GM19240 (cell line): ENCODE measurements around the gene DYNC2LI1.
"Not testable (repeated sequence)": the region's sequence is repeated elsewhere in the genome, so short reads cannot be mapped to it uniquely, and the experiment has no call there.

Experiments used
- DNase-seq: peaks from one replicate; pipeline ENCODE4 v3.0.0; 2011; ENCODE audit warnings: low spot score; ENCODE audit not compliant: insufficient read length

The DYNC2LI1 gene

DNA sequence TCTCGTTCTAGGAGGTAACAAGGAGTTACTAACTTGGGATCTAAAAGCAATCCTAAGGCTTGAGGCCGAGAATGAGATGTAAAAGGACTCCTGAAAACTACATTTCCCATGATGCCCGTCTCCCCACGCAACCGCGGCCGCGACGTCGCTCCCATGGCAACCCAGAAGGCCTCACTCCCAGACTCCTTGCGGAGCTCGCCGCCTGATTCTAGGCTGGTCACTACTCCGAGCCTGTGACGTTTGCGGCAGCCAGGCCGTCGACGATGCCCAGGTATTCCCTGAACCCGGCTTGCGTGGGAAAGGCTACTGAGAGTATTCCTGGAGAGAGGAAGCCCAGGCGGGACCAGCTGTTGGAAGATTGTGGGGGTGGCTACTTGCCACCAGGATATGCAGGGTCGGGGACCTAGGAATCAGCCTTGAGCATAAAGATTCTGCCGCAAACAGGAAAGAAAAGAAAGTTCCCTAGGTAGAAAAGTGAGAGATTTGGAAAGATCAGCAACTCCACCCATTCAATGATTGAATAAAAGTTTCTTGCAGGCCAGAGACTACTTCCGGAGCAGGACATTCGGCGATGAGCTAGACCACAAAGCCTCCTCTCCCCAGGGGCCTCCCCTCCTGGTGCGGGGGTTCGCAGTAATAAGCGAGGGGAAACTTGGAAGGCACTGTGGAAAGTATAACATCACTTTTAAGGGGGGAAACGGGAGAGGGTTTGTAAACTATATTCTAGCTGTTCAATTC, at the start of gene DYNC2LI1:
DYNC2LI1 (plus strand) TSS at position 164 of the 738 bp plus-strand sequence; CDS start at position 264, 100 bp downstream.
- peak; percentile 93 for DNase-seq

GRCh38 chr2:43724728-43725526, 48.9 kb upstream of the DYNC2LI1 start:
- DNase-seq, result no peak

- no peak for DNase-seq
Observed at GRCh38 chr2:43725711-43726246, 48.1 kb upstream of the DYNC2LI1 start.

- DNase-seq, result not testable (repeated sequence)
Observed at GRCh38 chr2:43726961-43727633, 46.7 kb upstream of the DYNC2LI1 start.

DNA sequence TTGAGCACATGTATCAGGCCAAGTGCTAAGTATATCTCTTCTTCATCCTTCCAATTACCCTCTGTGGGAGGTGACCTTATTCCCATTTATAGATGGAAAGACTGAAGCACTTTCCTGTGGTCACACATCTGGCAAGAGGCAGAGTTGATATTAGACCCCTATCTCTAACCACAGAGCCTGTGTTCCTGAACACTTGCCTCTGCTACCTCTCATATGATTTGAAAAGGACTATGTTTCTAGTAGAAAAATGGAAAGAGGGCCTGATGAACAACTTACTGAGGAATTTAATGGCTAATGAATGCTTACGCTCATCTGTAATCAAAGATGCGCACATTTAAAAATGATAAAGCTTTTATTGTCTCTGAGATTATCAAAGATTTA, 46.2 kb upstream of the DYNC2LI1 start:
- DNase-seq, result no peak

DNA sequence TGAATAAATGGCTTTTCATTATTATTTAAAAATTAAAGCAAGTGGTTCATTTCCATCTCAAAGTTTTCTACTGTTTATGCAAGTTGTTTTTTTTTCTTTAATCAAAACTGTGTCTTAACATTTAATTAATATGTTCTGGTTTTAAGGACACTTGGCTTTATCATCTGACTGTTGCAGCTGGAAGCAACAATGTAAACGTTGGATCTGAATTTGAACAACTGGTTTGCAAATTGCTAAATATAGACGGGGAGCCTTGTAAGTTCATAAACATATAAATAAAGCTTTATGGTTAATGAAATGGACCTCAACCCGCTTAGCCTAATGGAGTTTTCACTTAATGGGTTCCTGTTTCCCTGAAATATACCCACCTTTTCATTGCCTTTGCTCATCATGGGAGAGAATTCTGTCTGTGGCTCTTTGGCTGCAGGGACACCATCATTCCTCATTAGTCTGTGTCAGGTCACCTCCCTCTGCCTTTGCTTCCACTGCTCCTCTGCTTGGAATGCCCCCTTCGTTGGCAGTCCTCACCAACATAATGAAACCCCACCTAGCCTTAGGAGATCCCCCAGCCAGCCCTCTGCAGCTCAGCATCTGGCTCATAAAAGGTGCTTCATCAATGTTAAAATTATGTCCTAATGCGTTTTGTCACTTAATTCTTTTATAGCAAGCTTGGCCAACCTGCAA, 44.2 kb upstream of the DYNC2LI1 start:
- DNase-seq, result no peak

- DNase-seq, result no peak
Observed at GRCh38 chr2:43731211-43731610, 42.6 kb upstream of the DYNC2LI1 start.

DNA sequence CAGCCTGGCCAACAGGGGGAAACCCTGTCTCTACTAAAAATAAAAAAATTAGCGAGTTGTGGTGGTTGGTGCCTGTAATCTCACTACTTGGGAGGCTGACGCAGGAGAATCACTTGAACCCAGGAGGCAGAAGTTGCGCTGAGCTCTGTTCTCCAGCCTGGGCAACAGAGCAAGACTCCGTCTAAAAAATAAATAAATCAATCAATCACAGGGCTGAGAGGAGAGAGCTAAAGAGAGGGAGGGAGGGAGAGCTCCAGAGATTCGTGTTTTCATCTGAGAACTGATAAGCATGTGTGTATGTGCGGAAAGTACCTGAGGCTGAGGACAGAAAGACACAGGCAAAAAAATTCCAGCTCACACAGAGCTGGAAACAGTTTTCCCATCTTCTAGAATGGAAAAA, 37.2 kb upstream of the DYNC2LI1 start:
- DNase-seq, result no peak

DNA sequence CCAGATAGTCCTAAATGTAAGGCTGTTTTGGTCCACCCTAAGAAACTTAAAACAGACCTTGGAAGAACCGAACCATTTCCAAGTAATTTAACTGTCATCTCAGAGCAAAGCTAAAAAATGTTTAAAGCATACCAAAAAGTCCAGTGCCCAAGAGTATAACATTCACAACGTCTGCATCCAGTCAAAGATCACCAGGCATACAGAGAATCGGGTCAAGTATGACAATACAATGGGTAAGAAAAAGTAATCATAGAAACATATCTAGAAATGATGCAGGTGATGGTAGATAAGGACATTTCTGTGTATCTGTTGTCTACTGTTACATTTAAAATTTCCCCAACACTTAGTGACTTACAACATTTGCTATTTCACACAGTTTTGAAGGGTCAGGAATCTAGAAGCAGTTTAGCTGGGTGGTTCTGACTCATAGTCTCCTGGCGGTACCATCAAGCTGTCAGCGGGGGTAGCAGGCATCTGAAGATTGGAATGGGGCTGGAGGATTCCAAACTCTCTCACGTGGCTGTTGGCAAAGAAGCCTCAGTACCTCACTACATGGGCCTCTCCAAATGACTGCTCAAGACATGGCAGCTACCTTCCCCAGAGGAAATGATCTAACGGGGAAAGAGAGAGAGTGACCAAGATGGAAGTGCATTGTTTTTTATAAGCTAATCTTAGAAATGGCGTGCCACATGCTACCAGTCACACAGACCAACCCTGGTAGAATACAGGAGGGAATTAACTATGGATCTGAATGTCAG, 36.6 kb upstream of the DYNC2LI1 start:
- no peak for DNase-seq

GRCh38 chr2:43737855-43738254, 36.0 kb upstream of the DYNC2LI1 start:
- no peak for DNase-seq

DNA sequence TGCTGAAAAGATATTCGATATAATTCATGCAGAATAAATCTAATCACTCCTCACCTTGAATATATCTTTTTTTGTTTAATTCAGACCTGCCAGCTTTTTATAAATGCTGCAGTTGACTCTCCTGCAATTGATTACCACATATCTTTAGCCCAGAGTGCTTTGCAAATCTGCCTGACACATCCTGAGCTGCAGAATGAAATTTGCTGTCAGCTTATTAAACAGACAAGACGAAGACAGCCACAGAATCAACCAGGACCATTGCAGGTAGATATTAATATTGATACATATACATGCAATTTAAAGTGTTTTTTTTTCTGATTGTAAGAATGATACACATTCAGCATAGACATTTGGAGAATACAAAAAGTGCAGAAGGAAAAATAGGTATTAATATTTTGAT, 35.6 kb upstream of the DYNC2LI1 start:
- DNase-seq, result no peak

GRCh38 chr2:43743706-43744105, 30.1 kb upstream of the DYNC2LI1 start:
- no peak for DNase-seq

GRCh38 chr2:43745457-43745856, 28.4 kb upstream of the DYNC2LI1 start:
- no peak for DNase-seq

DNA sequence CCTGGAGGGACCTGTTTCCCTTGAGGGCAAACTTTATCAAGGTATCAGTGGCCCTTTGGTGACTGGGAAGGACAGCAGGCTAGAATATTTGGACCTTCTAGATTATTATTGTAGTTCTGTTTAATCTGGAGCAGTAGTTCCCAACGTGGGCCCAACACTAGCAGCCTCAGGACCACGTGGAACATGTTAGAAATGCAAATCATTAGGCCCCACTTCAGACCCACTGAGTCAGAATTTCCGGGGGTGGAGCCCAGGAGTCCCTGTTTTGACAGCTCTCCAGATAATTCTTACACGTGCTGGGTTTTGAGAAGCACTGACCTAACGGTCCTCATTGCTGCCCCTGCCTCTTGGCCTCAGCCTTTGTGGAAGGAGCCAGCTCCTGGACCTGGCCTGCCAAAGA, 25.5 kb upstream of the DYNC2LI1 start:
- no peak for DNase-seq

DNA sequence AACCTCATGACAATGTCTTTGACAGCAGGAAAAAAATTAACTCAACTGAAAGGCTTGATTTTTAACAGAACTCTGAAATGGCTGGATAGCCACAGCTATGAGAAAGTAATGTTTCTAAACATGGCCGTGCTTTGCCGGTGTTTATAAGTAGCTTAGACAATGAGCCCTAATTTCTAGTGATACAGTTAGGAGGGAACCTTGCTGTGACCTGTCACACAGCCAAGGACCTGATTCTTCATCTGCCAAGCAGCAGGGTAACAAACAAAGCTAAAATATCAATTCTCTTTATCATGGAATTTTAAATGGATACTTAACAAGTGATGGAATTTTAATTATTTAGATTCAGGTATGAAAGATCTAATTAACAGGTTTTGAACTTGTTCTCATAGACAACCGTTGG, 24.3 kb upstream of the DYNC2LI1 start:
- no peak for DNase-seq

DNA sequence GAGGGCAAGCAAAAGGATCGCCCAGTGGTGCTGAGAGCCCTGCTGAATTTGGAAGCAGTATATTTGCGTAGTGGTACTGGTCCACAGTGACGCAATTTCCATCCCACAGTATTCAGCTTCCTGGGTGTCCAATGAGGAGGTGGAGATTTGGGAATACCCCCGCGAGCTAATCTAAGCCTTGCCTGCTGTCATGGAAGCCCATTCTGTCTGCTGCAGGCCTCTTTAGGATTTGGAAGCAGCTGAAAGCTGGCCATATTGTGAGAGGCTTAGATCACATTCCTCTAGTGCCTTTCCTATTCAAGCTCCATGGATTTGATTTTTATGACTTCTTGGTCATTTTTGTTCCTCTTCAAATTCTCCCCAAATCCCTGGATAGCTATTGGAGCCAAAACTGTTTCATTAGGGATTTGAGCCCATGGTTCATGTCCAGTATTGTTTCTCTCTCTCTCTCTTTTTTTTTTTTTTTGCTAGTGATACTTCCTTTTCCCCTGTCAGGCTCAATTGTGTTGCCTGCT, 22.3 kb upstream of the DYNC2LI1 start:
- DNase-seq, result no peak

GRCh38 chr2:43752302-43752701, 21.5 kb upstream of the DYNC2LI1 start:
- no peak for DNase-seq

DNA sequence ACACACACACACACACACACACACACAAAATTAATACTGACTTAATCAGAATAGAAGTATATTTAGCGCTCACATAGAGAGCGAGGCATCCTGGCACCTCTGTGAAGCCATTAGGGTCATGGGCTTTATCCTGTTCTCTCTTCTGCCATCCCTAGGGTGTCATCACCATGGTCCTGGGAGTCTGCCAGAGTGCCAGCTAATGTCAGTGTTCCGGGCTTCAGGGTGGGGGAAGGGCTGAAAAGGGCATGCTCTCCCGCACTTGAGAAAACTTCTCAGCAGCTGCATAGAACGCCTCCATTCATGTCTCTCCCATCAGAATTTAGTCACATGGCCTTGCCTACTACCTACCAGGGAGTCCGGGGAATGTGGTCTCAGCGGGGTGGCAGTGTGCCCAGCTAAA, 19.7 kb upstream of the DYNC2LI1 start:
- no peak for DNase-seq

DNA sequence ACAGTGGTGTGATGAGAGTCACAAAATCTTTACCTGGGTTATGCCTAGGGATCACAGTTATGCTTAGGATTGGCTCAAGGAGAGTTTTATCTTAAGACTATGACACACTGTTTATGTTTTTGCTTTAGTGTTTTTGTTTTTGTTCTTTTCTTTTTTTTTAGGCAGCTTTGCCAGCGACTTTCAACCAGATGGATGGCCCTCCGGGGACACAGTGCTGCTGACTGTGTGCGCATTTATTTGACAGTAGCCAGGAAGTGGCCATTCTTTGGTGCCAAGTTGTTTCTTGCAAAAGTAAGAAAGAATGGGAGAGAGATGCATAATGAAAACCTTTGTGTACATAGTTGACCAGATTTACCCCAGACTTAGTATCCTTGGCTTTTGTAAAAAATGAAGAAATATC, 15.1 kb upstream of the DYNC2LI1 start:
- no peak for DNase-seq

GRCh38 chr2:43759195-43759594, 14.6 kb upstream of the DYNC2LI1 start:
- DNase-seq, result no peak
